Left lobe of liver (tissue), 2 donors: ENCODE measurements around the gene GREB1L. TPM values are rescaled to one million over a fixed set of nuclear protein-coding genes. Genes with fewer than 3 reads are reported as not detected.
"Not testable (repeated sequence)": the region's sequence is repeated elsewhere in the genome, so short reads cannot be mapped to it uniquely, and the experiment has no call there.

ENCODE experiments used
- ATAC-seq: fragments of 200-7000 bp; cut with Tn5 transposase; one replicate; pipeline ENCODE4 v1.9.1; 2020; ENCODE audit warnings: mild to moderate bottlenecking, moderate library complexity
- DNase-seq: peaks from one replicate; pipeline ENCODE4 v3.0.0-alpha.2; 2020; ENCODE audit warnings: low spot score
- total RNA-seq: library from RNA; stranded (reverse); gene quantifications from one replicate; pipeline ENCODE4 v1.2.1, GENCODE V29; 2021
- donor health status: DM: no; HTN: no; CAD: no; lungs with moderate emphysema.
- donor health status: DM: no; HTN: yes; CAD: no.

Gene GREB1L
- total RNA-seq, 1 donor from 2014 or later = 4.3 TPM

DNA sequence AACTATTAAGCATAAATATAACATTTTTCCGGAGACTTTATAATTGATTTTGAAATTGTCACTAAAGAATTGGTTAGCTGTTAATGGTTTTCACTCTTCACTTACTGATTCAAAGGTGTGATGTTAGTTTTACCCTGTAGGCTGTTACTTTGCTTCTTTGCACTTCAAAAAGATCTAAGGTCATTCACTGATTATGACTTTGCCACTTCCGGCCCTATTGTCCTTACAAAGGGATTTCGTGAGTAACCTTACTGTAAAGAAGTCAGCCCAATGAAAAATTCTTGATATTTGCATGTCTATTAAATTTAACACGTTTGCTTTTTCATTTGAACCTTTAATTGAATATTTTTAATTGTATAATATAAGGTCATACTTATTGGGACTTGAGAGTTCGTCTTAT lies 61.4 kb downstream of the GREB1L start:
- no peak for ATAC-seq
- no peak for DNase-seq

DNA sequence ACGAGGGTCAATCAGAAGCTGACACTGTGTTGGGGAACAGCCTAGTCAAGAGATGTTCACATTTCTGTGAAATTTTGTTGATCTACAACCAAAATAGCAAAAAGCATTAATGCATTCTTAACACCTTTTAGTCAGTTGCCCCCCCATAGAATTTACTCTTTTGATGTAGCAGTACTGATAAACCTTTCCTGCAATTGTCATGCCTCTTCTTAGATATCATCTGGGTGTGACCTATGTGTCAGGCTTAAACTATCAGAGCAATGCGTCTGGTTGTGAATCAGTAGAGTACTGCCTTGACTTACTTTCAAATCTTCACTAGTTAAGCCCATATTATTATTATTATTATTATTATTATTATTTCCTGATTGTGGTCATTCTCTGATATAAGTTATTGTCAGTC lies 61.9 kb downstream of the GREB1L start:
- ATAC-seq (no peak), DNase-seq (no peak)

DNA sequence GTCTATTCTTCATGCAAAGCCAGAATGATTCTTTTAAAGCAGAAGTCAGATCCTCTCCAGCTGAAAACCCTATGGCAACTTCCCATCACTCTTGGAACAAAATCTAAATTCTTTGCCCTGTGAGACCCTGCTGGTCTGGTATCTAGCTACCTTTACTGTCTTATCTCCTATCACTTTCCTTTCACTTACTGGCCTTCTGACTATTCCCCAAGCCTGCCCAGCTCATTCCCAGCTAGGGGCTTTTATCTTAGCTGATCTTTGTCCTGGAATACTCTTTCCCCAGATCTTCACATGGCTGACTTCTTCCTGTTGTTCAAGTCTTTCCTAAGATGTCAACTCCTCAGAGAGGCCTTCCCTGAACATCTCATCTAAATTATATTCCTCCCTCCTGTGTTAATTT lies 63.6 kb downstream of the GREB1L start:
- no peak for DNase-seq
- ATAC-seq = no peak

DNA sequence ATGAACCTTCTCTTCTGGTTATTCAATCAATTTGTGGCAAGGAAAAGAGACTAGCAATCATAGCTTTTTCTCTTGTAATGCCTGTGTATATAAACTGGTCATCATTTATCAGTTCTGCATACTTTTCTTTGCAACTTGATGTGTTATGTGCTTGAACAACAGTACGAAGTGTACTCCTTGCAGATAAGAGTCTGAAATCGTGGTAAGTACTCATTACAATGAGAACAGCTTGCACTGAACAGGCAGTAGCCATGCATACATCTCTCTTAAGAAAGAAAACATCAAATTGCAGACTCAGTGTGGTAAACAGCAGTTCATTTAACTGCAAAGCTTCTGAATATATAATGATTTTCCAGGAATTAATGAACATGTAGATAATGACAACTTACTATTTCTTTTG lies 64.3 kb downstream of the GREB1L start:
- ATAC-seq = no peak

DNA sequence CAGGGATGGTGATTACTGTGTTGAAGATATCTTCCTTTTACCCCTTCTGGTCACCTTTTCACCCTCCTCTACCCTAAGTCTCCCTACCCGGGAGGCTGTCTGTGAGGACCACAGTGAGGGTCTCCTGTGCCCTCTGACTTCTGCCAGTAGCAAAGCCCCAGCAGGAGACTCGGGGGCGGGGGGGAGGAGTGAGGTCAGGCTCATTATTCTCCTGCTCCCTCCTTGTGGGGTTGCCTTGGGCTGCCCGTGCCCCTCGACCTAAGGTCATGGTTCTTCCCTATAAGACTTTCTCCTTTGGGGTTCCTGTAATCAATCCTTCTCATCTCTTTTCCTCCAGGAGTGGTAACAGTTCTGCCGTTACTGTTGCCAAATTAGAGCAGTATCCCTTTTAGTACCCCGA lies 65.5 kb downstream of the GREB1L start:
- no peak for DNase-seq
- ATAC-seq = no peak

More for the DNA sequence above, 64.3 kb downstream of the GREB1L start:
- DNase-seq = no peak

DNA sequence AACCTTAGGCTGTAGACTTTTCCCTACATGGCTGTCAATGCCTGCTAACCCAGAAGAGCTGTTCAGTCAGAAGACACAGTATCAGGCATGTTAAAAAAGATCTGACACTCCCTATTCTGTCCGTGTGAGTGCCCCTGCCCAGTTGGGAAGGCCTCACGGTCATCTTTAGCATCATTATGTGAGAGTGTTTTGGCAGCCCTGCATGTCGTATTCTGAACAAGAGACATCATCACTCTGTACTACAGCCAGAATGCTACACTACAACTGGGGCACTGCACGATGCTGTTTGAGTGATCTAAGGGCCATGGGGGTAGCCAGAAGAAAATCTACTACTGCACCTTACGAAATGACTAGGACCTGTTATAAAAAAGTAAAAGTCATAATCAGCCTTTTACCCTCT lies 67.2 kb downstream of the GREB1L start:
- DNase-seq = no peak
- no peak for ATAC-seq

DNA sequence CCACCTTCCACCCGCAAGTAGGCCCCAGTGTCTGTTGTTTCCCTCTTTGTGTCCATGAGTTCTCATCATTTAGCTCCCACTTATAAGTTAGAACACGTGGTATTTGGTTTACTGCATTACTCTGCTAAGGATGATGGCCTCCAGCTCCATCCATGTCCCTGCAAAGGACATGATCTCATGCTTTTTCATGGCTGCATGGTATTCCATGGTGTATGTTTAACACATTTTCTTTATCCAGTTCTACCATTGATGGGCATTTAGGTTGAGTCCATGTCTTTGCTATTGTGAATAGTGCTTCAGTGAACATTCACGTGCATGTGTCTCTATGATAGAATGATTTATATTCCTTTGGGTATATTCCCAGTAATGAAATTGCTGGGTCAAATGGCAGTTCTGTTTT lies 69.9 kb downstream of the GREB1L start:
- not testable (repeated sequence) for ATAC-seq

DNA sequence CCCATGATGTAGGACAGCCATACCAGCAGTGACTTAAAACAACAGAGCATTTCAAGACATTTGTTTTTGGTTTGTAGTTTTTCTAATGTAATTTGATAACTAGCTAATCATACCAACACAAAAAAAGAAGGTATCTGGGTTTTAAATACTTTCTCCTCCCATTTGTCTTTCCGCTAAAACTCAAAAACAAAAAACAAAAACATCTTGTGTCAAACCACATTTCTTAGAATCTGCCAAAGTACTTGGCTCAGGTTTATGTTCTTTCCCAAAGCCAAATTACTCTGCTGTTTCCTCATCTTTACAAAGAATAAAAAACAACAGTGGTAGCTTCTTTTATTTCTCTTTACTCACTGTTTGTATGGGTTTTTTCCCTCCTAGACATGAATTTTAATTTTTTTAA lies 71.5 kb downstream of the GREB1L start:
- DNase-seq (no peak), ATAC-seq (no peak)

More for the DNA sequence above, 69.9 kb downstream of the GREB1L start:
- not testable (repeated sequence) for DNase-seq

DNA sequence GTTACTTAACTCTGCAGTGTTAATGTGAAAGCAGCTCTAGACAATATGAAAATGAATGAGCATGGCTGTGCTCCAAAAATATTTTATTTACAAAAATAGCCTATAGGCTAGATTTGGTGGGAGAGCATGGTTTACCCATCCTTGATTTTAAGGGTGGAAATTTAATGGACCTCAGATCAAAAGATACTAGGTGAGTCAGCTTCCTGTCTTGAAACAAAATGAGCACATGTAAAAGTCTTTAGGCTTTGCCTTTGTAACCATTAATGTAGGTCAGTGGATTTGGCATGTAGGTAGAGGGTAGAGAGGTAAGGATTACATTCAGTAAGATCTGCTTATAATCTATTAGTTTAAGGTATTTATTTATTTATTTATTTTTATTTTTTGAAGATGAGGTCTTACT lies 72.7 kb downstream of the GREB1L start:
- no peak for ATAC-seq

DNA sequence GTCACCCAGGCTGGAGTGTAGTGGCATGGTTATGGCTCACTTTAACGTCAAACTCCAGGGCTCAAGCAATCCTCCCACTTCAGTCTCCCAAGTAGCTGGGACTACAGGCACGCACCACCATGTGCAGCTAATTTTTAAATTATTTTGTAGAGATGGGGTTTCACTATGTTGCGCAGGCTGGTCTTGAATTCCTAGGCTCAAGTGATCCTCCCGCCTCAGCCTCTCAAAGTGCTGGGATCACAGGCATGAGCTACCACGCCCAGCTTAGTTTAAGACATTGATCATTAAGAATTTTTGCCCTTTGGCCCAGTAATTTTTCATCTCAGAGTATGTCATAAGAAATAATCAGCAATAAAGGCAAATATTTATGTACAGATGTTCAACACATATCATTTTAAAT lies 73.1 kb downstream of the GREB1L start:
- not testable (repeated sequence) for DNase-seq

More for the DNA sequence above, 72.7 kb downstream of the GREB1L start:
- no peak for DNase-seq

DNA sequence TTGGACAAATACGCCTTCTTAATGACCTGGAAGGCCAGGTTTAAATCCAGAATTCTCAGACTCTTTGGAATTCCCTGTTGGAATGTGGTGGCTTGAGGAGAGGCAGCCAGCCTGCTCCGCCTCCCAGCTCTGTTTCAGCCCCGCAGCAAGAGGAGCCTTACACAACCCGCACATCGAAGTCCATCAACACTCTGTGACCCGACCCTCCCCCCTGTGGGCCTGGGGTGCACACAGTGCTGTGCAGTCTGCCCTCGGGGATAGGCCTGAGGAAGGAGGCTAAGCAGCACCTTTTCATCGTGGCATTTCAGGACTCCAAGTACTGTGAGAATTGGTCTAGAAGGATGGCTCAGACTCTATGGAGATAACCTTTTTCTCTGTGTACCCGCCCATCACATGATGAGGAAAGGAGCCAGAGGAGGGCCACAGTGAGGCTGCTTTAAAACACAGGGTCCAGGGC lies 73.7 kb downstream of the GREB1L start:
- DNase-seq = no peak
- ATAC-seq = peak; percentile 39

More for the DNA sequence above, 73.1 kb downstream of the GREB1L start:
- not testable (repeated sequence) for ATAC-seq

DNA sequence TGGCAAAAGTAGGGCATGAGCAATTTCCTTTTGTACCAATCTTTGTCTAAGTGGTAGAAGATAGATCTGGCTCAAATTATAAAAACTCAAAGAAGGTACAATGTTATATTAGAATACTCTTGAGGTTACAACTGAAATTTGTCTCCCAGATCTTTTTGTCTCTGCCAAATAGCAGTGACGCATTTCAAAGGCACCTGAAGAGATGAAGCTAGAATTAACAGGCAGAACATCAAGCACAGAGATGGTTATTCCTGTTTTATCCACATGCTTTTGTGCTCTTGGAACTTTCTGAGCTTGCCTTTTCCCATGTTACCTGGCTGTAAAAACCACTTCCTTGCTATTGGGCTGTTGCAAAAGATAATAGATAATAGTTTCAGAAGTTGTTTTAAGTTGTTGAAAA lies 74.3 kb downstream of the GREB1L start:
- no peak for DNase-seq
- ATAC-seq = no peak

DNA sequence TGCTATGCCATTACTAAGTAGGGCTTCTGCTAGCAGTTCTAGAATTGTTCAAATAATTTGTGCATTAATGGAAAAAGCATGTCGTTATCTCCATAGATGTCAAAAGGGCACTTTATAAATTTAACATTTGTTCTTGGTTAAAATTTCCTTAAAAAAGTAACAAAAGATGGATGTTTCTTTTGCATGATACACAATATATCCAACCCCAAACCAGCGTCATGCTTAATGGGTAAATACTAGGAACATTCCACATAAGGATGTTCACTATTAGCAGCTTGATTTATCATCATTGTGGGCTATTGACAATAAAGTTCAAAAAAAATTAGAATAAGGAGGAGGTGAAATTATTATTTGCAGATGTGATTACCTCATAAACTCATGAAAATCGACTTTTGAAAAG lies 79.7 kb downstream of the GREB1L start:
- no peak for DNase-seq
- ATAC-seq = no peak

DNA sequence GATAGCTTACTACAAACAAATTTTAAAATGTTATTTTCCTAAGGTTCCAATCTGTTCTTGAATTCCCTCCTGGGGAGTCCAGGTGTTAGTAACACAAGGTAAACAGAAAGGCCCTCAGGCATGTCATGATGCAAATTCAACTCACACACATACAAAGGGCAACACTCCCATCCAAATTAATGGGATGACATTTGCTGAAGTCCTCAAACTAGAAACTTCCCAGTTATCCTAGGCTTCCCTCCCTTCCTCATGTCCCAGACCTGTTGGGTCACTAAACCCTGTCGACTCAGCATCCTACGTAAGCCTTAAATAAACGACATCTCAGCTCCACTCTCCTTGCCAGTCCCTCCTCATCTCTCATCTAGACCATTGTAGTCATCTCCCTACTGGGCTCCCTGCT lies 85.1 kb downstream of the GREB1L start:
- DNase-seq (no peak), ATAC-seq (no peak)

DNA sequence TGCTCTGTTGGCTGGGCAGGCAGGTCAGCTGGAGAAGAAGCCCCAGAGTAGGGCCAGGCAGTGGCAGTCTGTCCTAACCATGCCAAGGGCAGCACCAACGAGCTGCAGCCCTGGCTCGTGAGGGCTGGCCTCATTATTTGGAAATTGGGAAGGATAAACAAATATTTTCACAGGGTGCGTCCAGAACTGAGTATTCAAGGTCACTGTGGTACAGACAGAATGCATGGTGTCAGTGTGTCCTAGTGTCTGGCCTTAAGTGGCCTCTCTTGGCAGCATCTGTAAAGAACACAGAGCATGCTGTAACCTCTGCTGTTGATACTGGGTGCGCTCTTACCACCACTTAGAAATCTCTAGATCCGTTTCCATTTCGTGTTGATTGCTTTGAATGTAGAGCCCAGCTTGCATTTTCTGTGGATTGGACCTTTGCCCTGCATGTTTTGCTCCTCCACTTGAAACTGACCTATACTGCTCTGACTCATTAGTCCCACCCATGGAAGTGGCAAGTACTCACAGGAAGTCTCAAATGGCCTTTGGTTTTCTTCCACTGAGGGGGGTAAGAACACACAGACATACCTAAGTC lies 88.2 kb downstream of the GREB1L start:
- peak; percentile 92 for DNase-seq
- peak; percentile 97 for ATAC-seq

DNA sequence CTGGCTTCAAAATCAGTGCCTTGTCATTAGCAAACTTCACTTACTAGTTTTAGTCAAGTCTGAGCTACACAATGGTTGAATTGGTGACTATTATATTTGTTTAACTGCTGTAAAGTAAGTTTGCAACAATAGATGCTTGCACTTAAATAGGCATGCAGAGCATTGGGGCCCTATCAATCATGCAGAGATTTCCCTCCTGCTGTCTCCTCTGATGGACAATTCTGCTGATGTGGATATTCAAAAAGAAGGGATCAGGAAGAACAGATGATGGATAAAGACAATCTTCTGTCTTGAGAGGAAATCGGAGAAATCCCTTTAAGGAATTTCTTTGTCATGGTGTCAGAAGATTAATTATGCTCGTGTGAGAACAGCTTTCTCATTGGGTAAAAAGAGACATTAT lies 89.0 kb downstream of the GREB1L start:
- DNase-seq (no peak), ATAC-seq (no peak)

DNA sequence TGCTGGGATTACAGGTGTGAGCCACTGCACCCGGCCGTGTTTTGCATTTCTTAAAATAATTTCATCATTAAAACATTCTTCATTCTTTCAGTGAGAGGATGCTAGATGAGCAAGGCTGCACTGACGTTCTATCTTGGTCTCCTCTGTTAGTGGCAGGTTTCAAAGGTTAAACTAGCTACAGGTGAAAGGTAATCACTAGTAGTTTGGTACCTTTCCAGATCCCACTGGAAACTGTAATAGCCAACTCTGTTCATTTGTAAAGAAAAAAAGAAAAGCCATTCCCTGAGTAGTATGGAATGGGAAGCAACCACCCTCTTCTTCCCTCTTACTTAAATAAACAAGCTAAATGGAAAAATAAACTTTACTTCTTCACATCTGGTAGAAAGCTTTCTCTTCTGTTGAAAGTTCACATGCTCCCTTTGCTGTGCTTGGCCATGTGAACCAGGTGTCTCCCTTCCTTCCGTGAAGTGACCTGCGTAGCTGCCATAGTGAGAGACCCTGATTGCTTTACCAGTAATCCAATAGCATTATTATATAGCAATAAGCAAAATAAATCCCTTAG lies 94.0 kb downstream of the GREB1L start:
- ATAC-seq (peak; percentile 87), DNase-seq (no peak)

DNA sequence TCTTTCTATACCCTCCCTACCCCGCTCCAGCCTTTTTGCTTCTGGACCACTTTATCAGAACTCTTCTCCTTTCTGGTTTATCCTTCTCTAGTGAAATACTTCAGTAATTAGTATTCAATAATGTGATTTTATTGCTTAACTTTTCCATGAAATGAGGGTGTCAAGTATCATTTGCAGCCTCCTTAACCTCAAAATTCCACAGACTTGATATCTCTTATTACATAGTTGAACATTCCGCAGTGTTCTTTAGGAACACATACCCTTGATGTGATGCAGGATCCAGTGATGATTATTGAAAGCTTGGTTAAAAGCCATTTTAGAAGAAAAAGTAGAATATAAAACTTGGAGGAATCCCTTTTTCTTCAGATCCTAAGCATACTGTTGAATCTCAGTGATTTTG lies 94.8 kb downstream of the GREB1L start:
- ATAC-seq (no peak), DNase-seq (no peak)

DNA sequence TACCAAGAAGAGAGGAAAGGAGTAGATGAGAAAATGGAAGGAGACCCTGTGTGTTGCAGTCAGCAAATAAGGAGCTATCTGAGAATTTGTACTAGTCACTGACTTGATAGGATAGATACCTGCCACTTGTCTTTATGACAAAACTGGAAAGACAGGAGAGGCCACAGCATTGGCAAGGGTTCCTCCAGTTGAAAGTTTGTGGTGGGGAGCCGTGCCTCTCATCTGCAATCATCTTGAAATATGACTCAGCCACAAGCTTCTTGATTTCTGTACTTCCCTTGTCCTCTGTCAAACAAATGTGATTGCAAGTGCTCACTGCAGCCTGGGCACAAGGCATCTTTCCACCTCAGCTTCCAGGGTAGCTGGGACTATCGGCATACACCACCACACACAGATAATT lies 99.1 kb downstream of the GREB1L start:
- DNase-seq = no peak
- ATAC-seq = no peak

DNA sequence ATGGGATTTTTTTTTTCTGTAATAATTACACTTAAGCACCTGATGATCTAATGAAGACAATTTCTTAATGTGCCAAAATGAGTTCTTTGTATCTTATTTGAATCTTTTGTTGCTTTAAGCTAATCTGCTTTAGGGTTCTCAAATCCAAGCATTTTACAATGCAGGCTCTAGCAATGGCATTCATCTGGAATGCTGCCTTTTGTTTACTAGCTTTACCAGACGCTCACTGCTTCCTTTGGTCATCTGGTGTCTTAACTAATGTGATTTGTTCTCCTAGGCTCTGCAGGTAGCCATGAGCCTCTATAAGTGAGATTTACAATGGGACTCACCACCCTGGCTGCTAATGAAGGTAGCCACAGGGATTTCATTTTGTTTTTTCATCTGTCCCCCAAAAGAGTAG lies 100.3 kb downstream of the GREB1L start:
- DNase-seq (no peak), ATAC-seq (no peak)

DNA sequence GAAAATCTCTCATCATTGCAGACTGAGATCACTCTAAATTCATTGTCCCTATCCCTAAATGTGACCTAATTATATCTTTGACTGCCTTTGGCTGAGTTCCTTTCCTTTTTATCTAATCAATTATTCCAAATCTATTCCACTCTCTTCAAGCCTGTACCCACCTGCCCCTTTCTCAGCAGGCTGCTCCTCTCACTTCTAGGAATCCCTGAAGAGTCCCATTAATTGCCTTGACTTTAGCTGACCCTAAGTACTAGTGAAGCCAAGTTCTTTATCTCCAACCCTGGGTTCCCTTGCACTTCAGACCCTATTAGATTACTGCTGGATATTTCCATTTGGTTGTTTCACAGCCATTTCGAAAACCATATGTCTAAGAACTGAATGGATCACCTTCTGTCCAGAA lies 102.8 kb downstream of the GREB1L start:
- no peak for DNase-seq
- ATAC-seq = no peak

DNA sequence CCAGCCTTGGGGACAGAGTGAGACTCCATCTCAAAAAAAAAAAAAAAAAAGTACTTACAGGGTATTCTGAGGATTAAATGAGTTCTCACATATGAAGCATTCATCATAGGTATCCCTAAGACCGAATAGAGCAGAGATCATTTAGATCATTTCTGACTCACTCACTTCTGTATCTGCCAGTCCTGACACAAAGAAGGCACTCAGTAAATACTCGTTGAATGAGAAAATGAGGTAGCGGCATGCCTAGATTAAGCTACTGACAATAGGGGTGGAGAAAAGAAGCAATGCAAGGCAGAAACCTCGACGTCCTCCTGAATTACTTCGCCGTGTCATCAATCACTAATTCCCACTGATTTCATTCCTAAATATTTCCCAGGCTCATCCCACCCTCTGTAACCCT lies 103.8 kb downstream of the GREB1L start:
- ATAC-seq = no peak

DNA sequence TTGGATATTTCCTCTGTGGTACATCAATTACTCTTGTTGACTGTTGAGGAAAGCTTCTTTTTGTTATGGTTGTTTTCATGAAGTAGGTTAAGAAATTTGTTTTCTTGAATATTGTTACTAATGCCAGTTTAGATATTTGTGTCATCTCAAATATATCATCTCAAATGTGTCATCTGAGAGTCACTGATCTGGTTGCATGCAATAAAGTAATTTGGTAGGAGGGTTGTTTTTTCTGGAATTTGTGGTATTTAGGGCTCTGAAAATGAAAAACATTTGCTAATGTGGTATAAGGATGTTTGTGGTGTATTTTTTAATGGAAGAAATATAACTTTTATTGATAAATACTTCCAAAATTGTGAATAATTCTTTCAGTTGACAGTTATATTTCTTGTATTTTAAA lies 117.7 kb downstream of the GREB1L start:
- ATAC-seq (no peak), DNase-seq (no peak)

More for the DNA sequence above, 103.8 kb downstream of the GREB1L start:
- no peak for DNase-seq
